Ishikawa (cell line): Measurements from ENCODE around the gene TMCO2.

Source experiments
- CEBPB ChIP-seq: IDR thresholded peaks from 2 replicates; pipeline ENCODE4 v1.6.1; 2012
- TAF1 ChIP-seq: IDR thresholded peaks from 2 replicates; pipeline ENCODE4 v1.6.1; 2012; ENCODE audit warnings: low read depth, mild to moderate bottlenecking

DNA sequence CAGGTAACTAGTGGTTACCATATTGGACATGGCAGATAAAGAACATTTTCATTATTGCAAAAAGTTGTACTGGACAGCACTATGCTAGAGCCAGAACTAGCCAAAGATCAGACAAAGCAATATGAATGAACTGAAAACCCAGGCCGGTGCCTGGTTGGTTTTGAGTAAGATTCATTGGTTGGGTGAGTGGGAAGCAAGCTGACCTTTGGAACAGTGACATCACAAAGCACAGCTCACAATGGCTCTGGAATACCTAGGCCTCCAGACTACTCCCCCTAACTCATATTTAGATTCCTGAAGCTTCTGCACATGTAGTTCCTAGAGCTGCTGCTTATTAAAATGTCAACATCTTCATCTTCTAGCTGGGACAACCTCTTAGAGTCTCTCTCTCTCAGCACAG is at the start of gene TMCO2:
- TF ChIP-seq TAF1 (no peak), CEBPB (no peak)
